Stomach (tissue), 19 donors: ENCODE results near the gene RANBP6. TPM values are rescaled to one million over a fixed set of nuclear protein-coding genes. Genes with fewer than 3 reads are reported as not detected.
"Not testable (repeated sequence)": the region's sequence is repeated elsewhere in the genome, so short reads cannot be mapped to it uniquely, and the experiment has no call there.

ENCODE experiments used
- DNase-seq, 2 donors: peaks; one replicate each; pipeline versions ENCODE4 v3.0.0 to v3.0.0-alpha.2; 2013 to 2019
- H3K27ac ChIP-seq, 5 donors: fragments of 200-600 bp in 4 of 5; sonication (generic) in 4 of 5; one replicate each; pipeline ENCODE4 v1.5.1; 2013 to 2019; ENCODE audit warnings: mild to moderate bottlenecking in 1 of 5, moderate library complexity in 1 of 5
- H3K27me3 ChIP-seq, 3 donors: fragments of 200-600 bp; sonication (generic); one replicate each; pipeline ENCODE4 v1.5.1; 2017 to 2019; ENCODE audit warnings: mixed run types in 1 of 3
- H3K36me3 ChIP-seq, 4 donors: fragments of 200-600 bp; sonication (generic); 1 replicate in 3 of 4; 2 replicates in 1 of 4; pipeline ENCODE4 v1.5.1; 2016 to 2019
- H3K4me1 ChIP-seq, 4 donors: fragments of 200-600 bp; sonication (generic); one replicate each; pipeline ENCODE4 v1.5.1; 2016 to 2019
- H3K4me3 ChIP-seq, 4 donors: fragments of 200-600 bp; sonication (generic) in 3 of 4; one replicate each; pipeline ENCODE4 v1.5.1; 2016 to 2019; ENCODE audit warnings: mild to moderate bottlenecking in 1 of 4
- H3K9me3 ChIP-seq, 4 donors: fragments of 200-600 bp; sonication (generic); one replicate each; pipeline ENCODE4 v1.5.1; 2016 to 2019
- CTCF ChIP-seq, 7 experiments: fragments of 450-650 bp in 4 of 7; fragments of 200-600 bp in 3 of 7; sonication (generic) in 3 of 7; IDR thresholded peaks; one replicate each; pipeline ENCODE4 v1.5.1; 2016 to 2019; ENCODE audit warnings: antibody characterized with exemption in 7 of 7, control low read depth in 2 of 7, mild to moderate bottlenecking in 1 of 7
- EP300 ChIP-seq: sonication (generic); formaldehyde crosslinking; IDR thresholded peaks from one replicate; pipeline ENCODE4 v1.6.1; 2017; ENCODE audit warnings: antibody characterized with exemption
- POLR2A ChIP-seq, 4 donors: fragments of 450-650 bp; IDR thresholded peaks; one replicate each; pipeline ENCODE4 v1.6.1; 2016; ENCODE audit warnings: antibody characterized with exemption in 4 of 4, control low read depth in 2 of 4, mild to moderate bottlenecking in 1 of 4, moderate library complexity in 1 of 4
- POLR2AphosphoS5 ChIP-seq, 3 donors: sonication (generic); formaldehyde crosslinking; IDR thresholded peaks; one replicate each; pipeline ENCODE4 v1.6.1; 2016; ENCODE audit warnings: antibody characterized with exemption in 3 of 3
- WGBS, 5 donors: extraction: QIAGEN DNeasy Blood & Tissue Kit in 3 of 5; methylation state at CpG; one replicate each; pipeline versions ENCODE4 v1.1.5 to v1.1.7; 2013 to 2018; 5-methylcytosine and 5-hydroxymethylcytosine counted together
- intact Hi-C: fragments of 100-400 bp; cut with DNase I; formaldehyde crosslinking; loops from one replicate; pipeline ENCODE4 v1.15.1; 2023; ENCODE audit warnings: low total_unique reads
- long read RNA-seq, 10 donors: transcript quantifications; one replicate each; lab custom pipeline, GENCODE V29; 2026
- polyA plus RNA-seq, 3 donors: library from polyadenylated mRNA; stranded (reverse); fragments of 200-250 nt; gene quantifications; one replicate each; pipeline ENCODE4 v1.2.3, GENCODE V29; 2013
- total RNA-seq, 5 donors: library from RNA; depleted of rRNA; stranded (reverse); fragments of >200 nt; gene quantifications; one replicate each; pipeline versions ENCODE4 v1.1.0 to v1.2.3, GENCODE V29; 2014 to 2016
- donor health status: healthy with polysubstance abuse.
- donor health status: Bipolar disorder and iron deficiency.
- donor health status: healthy.

Gene RANBP6
- total RNA-seq = 10 to 100 TPM in 3 of 5 donors, 1 to 10 TPM in 2; 1.7 to 34.8 (median 11.6) TPM
- polyA plus RNA-seq = 1 to 10 TPM; 3.7 to 7.1 (median 3.7) TPM
- long read RNA-seq, donor 1, full-length matches to known transcripts = 7 of 7 reads
- long read RNA-seq, donor 1, partial matches to known transcripts = 0 of 7 reads
- long read RNA-seq, donor 1, other reads (novel, unspliced or antisense) = 0 of 7 reads
- long read RNA-seq, donor 2, full-length matches to known transcripts = 5 of 5 reads
- long read RNA-seq, donor 2, partial matches to known transcripts = 0 of 5 reads
- long read RNA-seq, donor 2, other reads (novel, unspliced or antisense) = 0 of 5 reads
- long read RNA-seq, donor 3, full-length matches to known transcripts = 7 of 7 reads
- long read RNA-seq, donor 3, partial matches to known transcripts = 0 of 7 reads
- long read RNA-seq, donor 3, other reads (novel, unspliced or antisense) = 0 of 7 reads
- long read RNA-seq, donor 4, full-length matches to known transcripts = 5 of 5 reads
- long read RNA-seq, donor 4, partial matches to known transcripts = 0 of 5 reads
- long read RNA-seq, donor 4, other reads (novel, unspliced or antisense) = 0 of 5 reads
- long read RNA-seq, donor 5, full-length matches to known transcripts = 18 of 18 reads
- long read RNA-seq, donor 5, partial matches to known transcripts = 0 of 18 reads
- long read RNA-seq, donor 5, other reads (novel, unspliced or antisense) = 0 of 18 reads
- long read RNA-seq, donor 6, full-length matches to known transcripts = 19 of 19 reads
- long read RNA-seq, donor 6, partial matches to known transcripts = 0 of 19 reads
- long read RNA-seq, donor 6, other reads (novel, unspliced or antisense) = 0 of 19 reads
- long read RNA-seq, donor 7, full-length matches to known transcripts = 14 of 14 reads
- long read RNA-seq, donor 7, partial matches to known transcripts = 0 of 14 reads
- long read RNA-seq, donor 7, other reads (novel, unspliced or antisense) = 0 of 14 reads
- long read RNA-seq, donor 8, full-length matches to known transcripts = 16 of 16 reads
- long read RNA-seq, donor 8, partial matches to known transcripts = 0 of 16 reads
- long read RNA-seq, donor 8, other reads (novel, unspliced or antisense) = 0 of 16 reads
- long read RNA-seq, donor 9, full-length matches to known transcripts = 21 of 21 reads
- long read RNA-seq, donor 9, partial matches to known transcripts = 0 of 21 reads
- long read RNA-seq, donor 9, other reads (novel, unspliced or antisense) = 0 of 21 reads
- long read RNA-seq, donor 10, full-length matches to known transcripts = 4 of 4 reads
- long read RNA-seq, donor 10, partial matches to known transcripts = 0 of 4 reads
- long read RNA-seq, donor 10, other reads (novel, unspliced or antisense) = 0 of 4 reads

GRCh38 chr9:6015278-6016157 lies at the start of gene RANBP6:
RANBP6 (minus strand) TSS chr9:6015624; CDS start chr9:6015607, 17 bp downstream.
- Histone ChIP-seq H3K36me3 (peaks cover 0 to 29% (median 12%) of the 10 kb centered on the region in 4 donors), H3K9me3 (no peaks in the 10 kb centered on the region), H3K4me1 (peaks cover 8 to 49% (median 34%) of the 10 kb centered on the region in 4 donors), H3K27me3 (no peaks in the 10 kb centered on the region), H3K27ac (peak within 1 kb of the TSS; percentile 81 to 91 (median 89)), H3K4me3 (peak within 1 kb of the TSS; percentile 69 to 88 (median 72))
- 6 to 12% (median 7%) methylated on average over 30 to 43 of the region's 43 CpGs for WGBS, 5 donors
- intact Hi-C loops = no loop called here
- TF ChIP-seq CTCF (IDR thresholded peaks at IDR 0.05) (no peak), POLR2AphosphoS5 (IDR thresholded peaks at IDR 0.05) (peak; percentile 72 to 92 (median 85)), POLR2A (IDR thresholded peaks at IDR 0.05) (peak in 2 of 4 donors; percentile 48 to 53), EP300 (no peak)
- peak; percentile 92 to 98 for DNase-seq

GRCh38 chr9:6063146-6063545 lies 47.7 kb upstream of the RANBP6 start:
- 79 to 87% (median 84%) methylated on average over 4 to 7 of the region's 7 CpGs for WGBS, 5 donors
- H3K4me1 ChIP-seq, H3K9me3 ChIP-seq, H3K36me3 ChIP-seq, H3K27ac ChIP-seq, H3K4me3 ChIP-seq, intact Hi-C loops, DNase-seq: not testable (repeated sequence)
- H3K27me3 ChIP-seq = peaks cover 0 to 13% (median 0%) of the 10 kb centered on the region in 3 donors

- no peak for TF ChIP-seq POLR2A (IDR thresholded peaks at IDR 0.05)
- no peak for TF ChIP-seq POLR2AphosphoS5 (IDR thresholded peaks at IDR 0.05)
- no peak for TF ChIP-seq CTCF (IDR thresholded peaks at IDR 0.05)
- no peak for TF ChIP-seq EP300
- Histone ChIP-seq H3K9me3 (no peaks in the 10 kb centered on the region), H3K4me1 (peaks cover 0 to 8% (median 3%) of the 10 kb centered on the region in 4 donors), H3K27me3 (no peaks in the 10 kb centered on the region), H3K27ac (no peak overlapping the region), H3K36me3 (no peaks in the 10 kb centered on the region), H3K4me3 (no peak overlapping the region)
- intact Hi-C loops = loop anchor here (10.0 kb wide), 1 partner anchor 259 kb away; no protein-coding TSS in a partner anchor
- WGBS, 5 donors = 57 to 68% (median 60%) methylated on average over 3 of the region's 3 CpGs
- DNase-seq = no peak
Observed at GRCh38 chr9:6055666-6056065, 40.2 kb upstream of the RANBP6 start.

GRCh38 chr9:6055216-6055615 lies 39.8 kb upstream of the RANBP6 start:
- 16 to 21% (median 18%) methylated on average over 2 of the region's 2 CpGs for WGBS, 5 donors
- no peak overlapping the region for H3K27ac ChIP-seq
- H3K36me3 ChIP-seq = no peaks in the 10 kb centered on the region
- H3K4me1 ChIP-seq = peaks cover 0 to 8% (median 3%) of the 10 kb centered on the region in 4 donors
- peak; percentile 49 to 91 for DNase-seq
- H3K4me3 ChIP-seq = no peak overlapping the region
- intact Hi-C loops = loop anchor here (10.0 kb wide), 1 partner anchor 260 kb away; no protein-coding TSS in a partner anchor
- TF ChIP-seq POLR2AphosphoS5 (IDR thresholded peaks at IDR 0.05) (peak in 1 of 3 donors; percentile 25), POLR2A (IDR thresholded peaks at IDR 0.05) (no peak), EP300 (no peak), CTCF (IDR thresholded peaks at IDR 0.05) (peak in 5 of 7 experiments; percentile 40 to 75 (median 49))
- no peaks in the 10 kb centered on the region for H3K9me3 ChIP-seq
- H3K27me3 ChIP-seq = no peaks in the 10 kb centered on the region
